WERI-Rb-1 (cell line): ENCODE measurements around the gene ZBTB7C.

ENCODE experiments used
- DNase-seq: peaks from one replicate; pipeline ENCODE4 v3.0.0-alpha.2; 2020
- H3K27ac ChIP-seq: fragments of 250-450 bp; sonication (Bioruptor Pico); 2 replicates; pipeline ENCODE4 v1.5.1; 2020; ENCODE audit warnings: mild to moderate bottlenecking, moderate library complexity
- H3K27me3 ChIP-seq: fragments of 250-450 bp; sonication (Bioruptor Pico); 2 replicates; pipeline ENCODE4 v1.5.1; 2021; ENCODE audit warnings: mild to moderate bottlenecking, low read depth, moderate library complexity; ENCODE audit not compliant: insufficient read depth, severe bottlenecking
- H3K36me3 ChIP-seq: fragments of 250-450 bp; sonication (Bioruptor Pico); 2 replicates; pipeline ENCODE4 v1.5.1; 2020; ENCODE audit warnings: mild to moderate bottlenecking, moderate library complexity
- H3K4me3 ChIP-seq: 2 replicates; pipeline ENCODE4 v1.5.1; 2011; ENCODE audit warnings: low read depth, mild to moderate bottlenecking, control low read depth, low read length
- H3K9me3 ChIP-seq: fragments of 250-450 bp; sonication (Bioruptor Pico); 2 replicates; pipeline ENCODE4 v1.5.1; 2021; ENCODE audit warnings: mild to moderate bottlenecking, moderate library complexity; ENCODE audit not compliant: severe bottlenecking
- CTCF ChIP-seq: IDR thresholded peaks from 2 replicates; pipeline ENCODE4 v1.5.1; 2011; ENCODE audit warnings: low read depth, mild to moderate bottlenecking, control low read depth, inconsistent platforms, low read length

Gene ZBTB7C

GRCh38 chr18:48337053-48337452 is 72.1 kb downstream of the ZBTB7C start:
- no peak for DNase-seq
- Histone ChIP-seq H3K9me3 (no peaks in the 10 kb centered on the region), H3K4me3 (no peak overlapping the region), H3K36me3 (no peaks in the 10 kb centered on the region), H3K27ac (no peak overlapping the region), H3K27me3 (no peaks in the 10 kb centered on the region)
- no peak for TF ChIP-seq CTCF

GRCh38 chr18:48336332-48336731 is 72.9 kb downstream of the ZBTB7C start:
- Histone ChIP-seq H3K27me3 (no peaks in the 10 kb centered on the region), H3K9me3 (no peaks in the 10 kb centered on the region), H3K4me3 (no peak overlapping the region), H3K27ac (no peak overlapping the region), H3K36me3 (no peaks in the 10 kb centered on the region)
- no peak for DNase-seq
- TF ChIP-seq CTCF: no peak

GRCh38 chr18:48335829-48336228 is 73.4 kb downstream of the ZBTB7C start:
- Histone ChIP-seq H3K27me3 (no peaks in the 10 kb centered on the region), H3K36me3 (no peaks in the 10 kb centered on the region), H3K9me3 (no peaks in the 10 kb centered on the region), H3K27ac (no peak overlapping the region), H3K4me3 (no peak overlapping the region)
- no peak for DNase-seq
- TF ChIP-seq CTCF: no peak

DNA sequence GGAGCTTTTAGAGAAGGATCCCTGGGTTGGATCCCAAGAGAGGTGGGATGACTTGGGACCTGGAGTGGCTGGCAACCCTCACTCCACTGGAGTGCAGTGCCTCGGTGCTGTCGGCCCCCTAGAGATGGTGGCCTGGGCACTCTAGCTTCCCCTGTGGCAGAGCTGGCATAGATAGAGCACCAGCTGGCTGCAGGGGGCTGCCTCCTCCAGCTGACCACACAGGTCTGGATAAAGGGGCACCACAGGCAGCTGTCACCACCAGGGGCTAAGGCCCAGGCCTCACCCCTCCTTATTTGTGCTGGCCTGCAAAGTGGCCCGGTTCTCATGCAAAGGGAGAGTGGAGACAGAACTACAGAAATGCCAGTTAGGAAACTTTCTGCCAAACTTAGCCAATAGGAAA is 74.3 kb downstream of the ZBTB7C start:
- H3K9me3 ChIP-seq: no peaks in the 10 kb centered on the region
- DNase-seq: no peak
- TF ChIP-seq CTCF: no peak

DNA sequence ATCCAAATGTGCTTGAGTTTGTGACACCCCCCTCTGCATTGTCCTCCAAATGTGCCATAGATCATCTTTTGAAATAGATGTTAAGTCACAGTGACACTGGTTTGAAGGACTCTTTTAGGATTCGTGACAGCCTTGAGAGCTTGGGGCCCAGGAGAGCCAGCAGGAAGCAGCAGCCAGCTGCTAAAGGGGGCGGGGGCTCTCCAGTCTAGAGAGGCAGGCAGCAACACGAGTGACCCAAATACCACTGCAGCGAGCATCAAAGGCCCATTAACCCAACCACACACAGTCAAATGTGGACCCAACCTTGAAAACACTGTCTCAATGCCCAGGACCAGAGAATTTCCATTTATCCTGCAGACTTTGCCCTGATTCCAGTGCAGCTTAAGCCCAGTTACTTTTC is 75.6 kb downstream of the ZBTB7C start:
- no peak overlapping the region for H3K27ac ChIP-seq
- no peaks in the 10 kb centered on the region for H3K27me3 ChIP-seq
- no peaks in the 10 kb centered on the region for H3K9me3 ChIP-seq
- TF ChIP-seq CTCF: no peak
- no peaks in the 10 kb centered on the region for H3K36me3 ChIP-seq
- no peak overlapping the region for H3K4me3 ChIP-seq
- no peak for DNase-seq

More for the DNA sequence above, 74.3 kb downstream of the ZBTB7C start:
- no peaks in the 10 kb centered on the region for H3K27me3 ChIP-seq
- H3K36me3 ChIP-seq: no peaks in the 10 kb centered on the region
- H3K27ac ChIP-seq: no peak overlapping the region
- H3K4me3 ChIP-seq: no peak overlapping the region
